Measurements from ENCODE around the gene VWA1.

- TF ChIP-seq, protein P1, sequence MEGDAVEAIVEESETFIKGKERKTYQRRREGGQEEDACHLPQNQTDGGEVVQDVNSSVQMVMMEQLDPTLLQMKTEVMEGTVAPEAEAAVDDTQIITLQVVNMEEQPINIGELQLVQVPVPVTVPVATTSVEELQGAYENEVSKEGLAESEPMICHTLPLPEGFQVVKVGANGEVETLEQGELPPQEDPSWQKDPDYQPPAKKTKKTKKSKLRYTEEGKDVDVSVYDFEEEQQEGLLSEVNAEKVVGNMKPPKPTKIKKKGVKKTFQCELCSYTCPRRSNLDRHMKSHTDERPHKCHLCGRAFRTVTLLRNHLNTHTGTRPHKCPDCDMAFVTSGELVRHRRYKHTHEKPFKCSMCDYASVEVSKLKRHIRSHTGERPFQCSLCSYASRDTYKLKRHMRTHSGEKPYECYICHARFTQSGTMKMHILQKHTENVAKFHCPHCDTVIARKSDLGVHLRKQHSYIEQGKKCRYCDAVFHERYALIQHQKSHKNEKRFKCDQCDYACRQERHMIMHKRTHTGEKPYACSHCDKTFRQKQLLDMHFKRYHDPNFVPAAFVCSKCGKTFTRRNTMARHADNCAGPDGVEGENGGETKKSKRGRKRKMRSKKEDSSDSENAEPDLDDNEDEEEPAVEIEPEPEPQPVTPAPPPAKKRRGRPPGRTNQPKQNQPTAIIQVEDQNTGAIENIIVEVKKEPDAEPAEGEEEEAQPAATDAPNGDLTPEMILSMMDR (IDR thresholded peaks at IDR 0.05; ENCODE audit: low read depth, low read length, missing input control): no peak
- no peak for TF ChIP-seq REST (IDR thresholded peaks at IDR 0.05)
- TF ChIP-seq NR2F2 (IDR thresholded peaks at IDR 0.05): no peak
- TF ChIP-seq YY1 (IDR thresholded peaks at IDR 0.05): no peak
- no peak for TF ChIP-seq GABPA (IDR thresholded peaks at IDR 0.05 in 1 of 2, conservative IDR thresholded peaks at IDR 0.05 in 1 of 2)
- no peak for TF ChIP-seq HNF4A (conservative IDR thresholded peaks at IDR 0.05)
These were observed 725 bp upstream of the VWA1 start for GRCh38 chr1:1434824-1435105.

Measured in liver (tissue), 3 donors.